Transverse colon (tissue), 4 donors: ENCODE measurements around the gene COBLL1.

Source experiments
- EP300 ChIP-seq: sonication (generic); formaldehyde crosslinking; IDR thresholded peaks from one replicate; pipeline ENCODE4 v1.6.1; 2017; ENCODE audit warnings: antibody characterized with exemption, low read depth
- POLR2A ChIP-seq: fragments of 450-650 bp; IDR thresholded peaks from one replicate; pipeline ENCODE4 v1.6.1; 2016; ENCODE audit warnings: antibody characterized with exemption, mild to moderate bottlenecking, moderate library complexity
- POLR2AphosphoS5 ChIP-seq, 3 donors: sonication (generic); formaldehyde crosslinking; IDR thresholded peaks; one replicate each; pipeline ENCODE4 v1.6.1; 2016; ENCODE audit warnings: antibody characterized with exemption in 3 of 3
- TF ChIP-seq, protein P1 (sequence below), 5 experiments: fragments of 200-600 bp in 3 of 5; fragments of 450-650 bp in 2 of 5; sonication (generic) in 3 of 5; IDR thresholded peaks; 1 replicate in 2 of 5; 2 replicates in 3 of 5; pipeline ENCODE4 v1.5.1; 2016 to 2017; ENCODE audit warnings: antibody characterized with exemption in 5 of 5, inconsistent platforms in 3 of 5, mild to moderate bottlenecking in 2 of 5, moderate library complexity in 1 of 5

DNA sequence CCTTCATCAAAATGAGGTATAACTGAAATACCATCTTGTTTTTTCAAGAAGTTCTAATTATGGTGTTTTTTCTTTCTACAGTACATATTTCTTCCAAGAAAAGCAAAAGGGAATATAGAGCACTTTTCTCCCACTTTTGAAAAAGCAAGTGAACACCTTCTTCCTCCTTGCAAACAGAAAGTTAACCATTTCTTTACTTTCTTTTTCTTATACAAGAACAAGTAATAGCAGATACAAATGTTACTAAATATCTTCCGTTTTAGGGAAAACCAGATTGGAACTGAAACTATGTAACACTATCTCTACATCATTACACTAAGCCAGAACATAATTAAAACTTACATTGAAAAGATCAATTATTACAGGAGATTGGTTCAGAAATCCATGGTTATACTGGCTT, 44.0 kb downstream of the COBLL1 start:
- TF ChIP-seq, protein P1, sequence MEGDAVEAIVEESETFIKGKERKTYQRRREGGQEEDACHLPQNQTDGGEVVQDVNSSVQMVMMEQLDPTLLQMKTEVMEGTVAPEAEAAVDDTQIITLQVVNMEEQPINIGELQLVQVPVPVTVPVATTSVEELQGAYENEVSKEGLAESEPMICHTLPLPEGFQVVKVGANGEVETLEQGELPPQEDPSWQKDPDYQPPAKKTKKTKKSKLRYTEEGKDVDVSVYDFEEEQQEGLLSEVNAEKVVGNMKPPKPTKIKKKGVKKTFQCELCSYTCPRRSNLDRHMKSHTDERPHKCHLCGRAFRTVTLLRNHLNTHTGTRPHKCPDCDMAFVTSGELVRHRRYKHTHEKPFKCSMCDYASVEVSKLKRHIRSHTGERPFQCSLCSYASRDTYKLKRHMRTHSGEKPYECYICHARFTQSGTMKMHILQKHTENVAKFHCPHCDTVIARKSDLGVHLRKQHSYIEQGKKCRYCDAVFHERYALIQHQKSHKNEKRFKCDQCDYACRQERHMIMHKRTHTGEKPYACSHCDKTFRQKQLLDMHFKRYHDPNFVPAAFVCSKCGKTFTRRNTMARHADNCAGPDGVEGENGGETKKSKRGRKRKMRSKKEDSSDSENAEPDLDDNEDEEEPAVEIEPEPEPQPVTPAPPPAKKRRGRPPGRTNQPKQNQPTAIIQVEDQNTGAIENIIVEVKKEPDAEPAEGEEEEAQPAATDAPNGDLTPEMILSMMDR (IDR thresholded peaks at IDR 0.05), result no peak
- no peak for TF ChIP-seq POLR2A
- no peak for TF ChIP-seq EP300
- TF ChIP-seq POLR2AphosphoS5 (IDR thresholded peaks at IDR 0.05), result no peak
